Measurements from ENCODE around the gene RBM38. TPM values are rescaled to one million over a fixed set of nuclear protein-coding genes. Genes with fewer than 3 reads are reported as not detected.

Gene RBM38
- total RNA-seq, 4 donors from 2014 or later: 11.0 to 16.0 (median 12.0) TPM

DNA sequence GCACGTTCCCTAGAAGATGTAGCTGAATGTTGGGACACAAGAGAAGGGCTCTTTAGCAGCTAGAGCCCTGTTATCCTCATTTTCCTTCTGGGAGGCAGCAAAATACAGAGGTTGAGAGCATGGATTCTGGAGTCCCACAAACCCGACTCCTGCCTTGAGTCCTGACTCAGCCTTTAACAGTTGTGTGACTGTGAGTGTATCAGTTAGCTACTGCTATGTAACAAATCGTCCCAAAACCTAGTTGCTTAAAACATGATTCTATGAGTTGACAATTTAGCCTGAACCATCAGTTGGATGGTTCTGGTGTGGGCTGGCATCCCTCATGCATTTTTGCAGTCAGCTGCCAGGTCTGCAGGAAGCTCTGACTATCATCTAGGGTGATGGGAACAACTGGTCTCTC, 54.6 kb downstream of the RBM38 start:
- no peak overlapping the region for H3K27ac ChIP-seq
- no peak overlapping the region for H3K4me3 ChIP-seq (replicated peaks in 1 of 3)
- intact Hi-C loops (cut with DNase I): no loop called here
- H3K36me3 ChIP-seq: no peaks in the 10 kb centered on the region
- H3K27me3 ChIP-seq: no peaks in the 10 kb centered on the region
- DNase-seq: no peak
- TF ChIP-seq, protein P1, sequence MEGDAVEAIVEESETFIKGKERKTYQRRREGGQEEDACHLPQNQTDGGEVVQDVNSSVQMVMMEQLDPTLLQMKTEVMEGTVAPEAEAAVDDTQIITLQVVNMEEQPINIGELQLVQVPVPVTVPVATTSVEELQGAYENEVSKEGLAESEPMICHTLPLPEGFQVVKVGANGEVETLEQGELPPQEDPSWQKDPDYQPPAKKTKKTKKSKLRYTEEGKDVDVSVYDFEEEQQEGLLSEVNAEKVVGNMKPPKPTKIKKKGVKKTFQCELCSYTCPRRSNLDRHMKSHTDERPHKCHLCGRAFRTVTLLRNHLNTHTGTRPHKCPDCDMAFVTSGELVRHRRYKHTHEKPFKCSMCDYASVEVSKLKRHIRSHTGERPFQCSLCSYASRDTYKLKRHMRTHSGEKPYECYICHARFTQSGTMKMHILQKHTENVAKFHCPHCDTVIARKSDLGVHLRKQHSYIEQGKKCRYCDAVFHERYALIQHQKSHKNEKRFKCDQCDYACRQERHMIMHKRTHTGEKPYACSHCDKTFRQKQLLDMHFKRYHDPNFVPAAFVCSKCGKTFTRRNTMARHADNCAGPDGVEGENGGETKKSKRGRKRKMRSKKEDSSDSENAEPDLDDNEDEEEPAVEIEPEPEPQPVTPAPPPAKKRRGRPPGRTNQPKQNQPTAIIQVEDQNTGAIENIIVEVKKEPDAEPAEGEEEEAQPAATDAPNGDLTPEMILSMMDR (IDR thresholded peaks at IDR 0.05): no peak
- TF ChIP-seq POLR2A (IDR thresholded peaks at IDR 0.05): no peak
- H3K9me3 ChIP-seq: no peaks in the 10 kb centered on the region
- 82 to 83% methylated on average over 3 of the region's 3 CpGs for WGBS, 2 donors
- H3K4me1 ChIP-seq: peaks cover 5 to 9% of the 10 kb centered on the region in 2 donors

DNA sequence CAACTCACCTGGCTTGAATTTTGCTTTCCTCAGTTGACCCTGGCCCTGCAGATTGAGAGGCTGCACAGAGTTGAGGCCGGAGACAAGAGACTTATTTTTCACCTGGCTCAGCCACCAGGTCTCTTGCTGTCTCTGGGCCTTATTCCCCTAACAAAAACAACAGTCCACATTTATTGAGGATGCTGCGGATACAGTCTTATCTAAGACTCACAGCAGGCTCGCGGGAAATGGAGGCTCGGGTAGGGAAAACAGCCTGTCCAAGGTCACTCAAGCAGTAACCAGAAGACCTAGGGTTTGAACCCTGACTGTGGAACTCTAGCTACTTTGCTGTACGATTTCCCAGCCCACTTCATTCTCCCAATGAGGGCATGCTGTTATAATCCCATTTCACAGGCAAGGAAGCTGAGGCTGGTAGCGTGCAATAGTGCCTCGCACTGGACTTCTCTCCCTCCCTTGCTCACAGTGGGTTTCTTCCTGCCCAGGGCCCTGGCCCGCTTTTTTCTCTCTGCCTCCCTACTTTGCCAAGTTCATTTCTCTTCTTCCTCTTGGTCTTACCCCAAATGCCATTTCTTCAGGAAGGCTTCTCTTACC, 57.7 kb downstream of the RBM38 start:
- H3K36me3 ChIP-seq: no peaks in the 10 kb centered on the region
- no peaks in the 10 kb centered on the region for H3K27me3 ChIP-seq
- no peak overlapping the region for H3K27ac ChIP-seq
- intact Hi-C loops (cut with DNase I): no loop called here
- H3K4me1 ChIP-seq: no peaks in the 10 kb centered on the region
- WGBS, 2 donors: 91% methylated on average over 9 of the region's 9 CpGs
- H3K4me3 ChIP-seq (replicated peaks in 1 of 3): no peak overlapping the region
- TF ChIP-seq, protein P1 (IDR thresholded peaks at IDR 0.05): no peak
- TF ChIP-seq POLR2A (IDR thresholded peaks at IDR 0.05): no peak
- no peaks in the 10 kb centered on the region for H3K9me3 ChIP-seq
- DNase-seq: no peak

DNA sequence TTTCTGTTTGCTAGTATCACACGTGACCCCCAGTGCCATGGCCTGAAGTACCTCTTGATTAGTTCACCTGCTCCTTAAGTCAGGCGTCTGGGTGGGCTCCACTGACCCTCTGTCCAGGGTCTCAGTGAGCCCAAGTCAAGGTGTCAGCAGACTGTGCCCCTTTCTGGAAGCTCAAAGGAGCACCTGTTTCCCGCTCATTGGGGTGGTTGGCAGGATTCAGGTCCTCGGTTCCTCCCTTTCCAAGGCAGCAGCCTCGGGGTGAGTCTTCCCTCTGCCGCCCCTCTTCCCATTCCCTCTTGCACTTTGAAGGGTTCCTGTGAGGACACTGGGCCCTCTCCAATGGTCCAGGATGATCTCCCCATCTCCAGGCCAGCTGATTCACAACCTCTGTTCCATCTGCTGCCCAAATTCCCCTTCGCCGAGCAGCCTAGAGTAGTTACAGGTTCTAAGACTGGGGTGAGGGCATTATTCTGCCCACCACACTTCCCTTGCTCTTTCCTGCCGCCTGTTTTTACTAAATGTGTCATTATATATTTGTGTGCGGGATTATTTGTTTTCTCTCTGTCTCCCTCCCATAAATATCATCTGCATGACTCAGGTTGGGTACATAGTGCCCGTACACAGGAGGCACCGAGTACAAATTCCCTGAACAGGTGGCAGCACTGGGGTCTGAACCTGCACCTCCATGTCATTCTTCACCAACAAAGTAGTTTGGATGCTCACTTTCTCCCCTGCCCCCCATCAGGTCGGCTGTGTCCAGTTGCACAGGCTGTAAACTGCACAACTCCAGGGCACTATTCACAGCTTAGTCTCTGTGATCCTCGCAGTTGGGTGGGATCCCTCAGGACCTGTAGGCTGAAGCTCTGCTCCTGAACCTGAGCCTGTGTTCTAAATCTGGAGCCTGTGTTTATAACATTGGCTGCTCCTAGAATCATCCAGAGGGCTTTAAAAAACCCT, 58.5 kb downstream of the RBM38 start:
- Histone ChIP-seq H3K36me3 (no peaks in the 10 kb centered on the region), H3K4me3 (replicated peaks in 1 of 3) (no peak overlapping the region), H3K27me3 (no peaks in the 10 kb centered on the region), H3K4me1 (no peaks in the 10 kb centered on the region), H3K9me3 (no peaks in the 10 kb centered on the region), H3K27ac (no peak overlapping the region)
- 81 to 84% methylated on average over 14 of the region's 14 CpGs for WGBS, 2 donors
- DNase-seq: no peak
- TF ChIP-seq POLR2A (IDR thresholded peaks at IDR 0.05): no peak
- TF ChIP-seq, protein P1 (IDR thresholded peaks at IDR 0.05): no peak
- intact Hi-C loops (cut with DNase I): no loop called here

DNA sequence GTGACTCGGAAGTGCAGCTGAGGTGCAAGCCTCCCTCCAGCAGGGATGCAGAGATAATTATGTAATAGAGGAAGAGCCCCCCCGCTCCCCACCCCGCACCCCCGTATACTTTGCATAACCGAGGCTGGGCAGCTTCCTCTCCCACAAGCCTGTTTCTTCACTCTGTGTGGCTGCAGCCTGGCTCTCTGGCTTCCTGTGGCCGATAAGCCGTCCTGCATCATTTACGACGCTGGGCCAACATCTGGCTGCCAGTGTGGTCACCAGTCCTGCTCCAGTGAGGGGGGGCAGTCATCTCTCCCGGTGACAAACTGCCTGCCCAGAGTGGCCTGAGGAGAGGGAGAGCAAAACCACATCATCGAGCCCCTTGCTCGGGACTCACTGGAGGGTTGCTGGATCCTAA, 59.2 kb downstream of the RBM38 start:
- no peak for DNase-seq
- no peaks in the 10 kb centered on the region for H3K27me3 ChIP-seq
- H3K4me3 ChIP-seq (replicated peaks in 1 of 3): no peak overlapping the region
- no peaks in the 10 kb centered on the region for H3K9me3 ChIP-seq
- H3K36me3 ChIP-seq: no peaks in the 10 kb centered on the region
- TF ChIP-seq, protein P1 (IDR thresholded peaks at IDR 0.05): no peak
- TF ChIP-seq POLR2A (IDR thresholded peaks at IDR 0.05): no peak
- intact Hi-C loops (cut with DNase I): no loop called here
- 20 to 71% methylated on average over 1 to 11 of the region's 12 CpGs for WGBS, 2 donors
- H3K4me1 ChIP-seq: no peaks in the 10 kb centered on the region
- no peak overlapping the region for H3K27ac ChIP-seq

DNA sequence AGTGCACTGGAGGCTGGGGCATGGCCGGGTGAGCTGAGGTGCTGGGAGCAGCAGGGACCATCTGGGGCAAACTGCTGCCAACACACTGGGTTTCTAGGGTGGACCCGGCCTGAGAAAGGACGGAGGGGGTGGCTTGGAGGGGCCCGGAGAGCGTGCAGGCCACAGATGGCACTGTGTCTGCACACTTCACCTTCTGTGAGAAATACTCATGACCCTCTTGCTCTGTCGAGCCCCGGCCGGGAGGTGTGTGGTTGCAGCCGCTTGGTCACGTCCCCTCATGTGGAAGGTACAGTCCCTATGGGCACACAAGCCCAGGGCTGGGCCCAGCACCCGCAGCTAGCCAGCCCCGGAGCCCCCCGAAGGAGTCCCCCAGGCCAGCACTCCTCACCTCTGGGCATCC, 59.7 kb downstream of the RBM38 start:
- TF ChIP-seq POLR2A (IDR thresholded peaks at IDR 0.05): no peak
- TF ChIP-seq, protein P1 (IDR thresholded peaks at IDR 0.05): no peak
- intact Hi-C loops (cut with DNase I): no loop called here
- no peak overlapping the region for H3K27ac ChIP-seq

More for the DNA sequence above, 59.7 kb downstream of the RBM38 start:
- H3K9me3 ChIP-seq: no peaks in the 10 kb centered on the region
- no peak overlapping the region for H3K4me3 ChIP-seq (replicated peaks in 1 of 3)
- WGBS, 2 donors: 63 to 76% methylated on average over 6 to 13 of the region's 13 CpGs
- DNase-seq: no peak
- H3K27me3 ChIP-seq: no peaks in the 10 kb centered on the region
- H3K36me3 ChIP-seq: no peaks in the 10 kb centered on the region
- no peaks in the 10 kb centered on the region for H3K4me1 ChIP-seq

All from thyroid gland (tissue), 4 donors.